GM18498 (cell line): ENCODE data around the gene CUL4B.
"Not testable (repeated sequence)": the region's sequence is repeated elsewhere in the genome, so short reads cannot be mapped to it uniquely, and the experiment has no call there.

Source experiments
- ATAC-seq: cut with Tn5 transposase; IDR thresholded peaks from one replicate; pipeline ENCODE4 v1.9.1; 2021; ENCODE audit warnings: mild to moderate bottlenecking, moderate library complexity; ENCODE audit not compliant: unreplicated experiment

CUL4B gene

DNA sequence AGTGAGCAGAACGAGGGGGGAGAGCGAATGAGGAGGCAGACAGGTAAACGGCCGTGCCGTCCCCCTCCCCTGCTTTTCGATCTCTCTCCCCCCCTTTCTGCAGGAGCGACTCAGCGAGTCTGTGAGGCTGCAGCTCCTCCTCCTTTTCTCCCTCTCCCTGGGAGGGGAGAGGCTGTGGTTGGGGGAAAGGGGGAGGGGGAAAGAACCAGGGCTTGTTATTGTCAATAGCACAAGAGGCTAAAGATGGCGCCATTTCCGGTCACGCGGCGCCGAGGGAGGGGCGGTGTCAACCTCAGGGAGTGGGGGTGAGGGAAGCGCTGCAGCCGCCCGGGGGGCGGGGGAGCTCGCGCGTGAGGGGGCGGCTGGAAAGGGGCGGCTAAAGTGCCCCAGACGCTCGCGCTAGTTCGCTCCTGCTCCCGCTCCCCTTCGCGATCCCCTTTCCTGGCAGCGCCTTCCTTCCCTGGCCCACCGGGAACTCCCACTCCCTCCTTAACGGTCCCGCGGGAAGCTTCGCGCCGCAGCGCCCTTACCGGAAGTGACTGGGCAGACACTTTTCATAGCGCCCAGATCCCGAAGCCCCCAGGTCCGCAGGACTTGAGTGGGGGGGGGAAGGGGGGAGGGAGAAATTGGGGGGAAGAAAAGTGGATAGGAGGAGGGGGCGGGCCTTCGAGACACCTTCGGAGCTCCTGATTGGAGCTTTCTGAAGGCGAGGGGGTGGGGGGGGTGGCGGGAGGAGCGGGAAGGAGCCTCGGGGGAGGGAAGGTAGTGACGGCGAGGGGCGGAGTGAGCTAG, at the start of gene CUL4B:
TSS of gene CUL4B (minus strand) at position 121 of the 792 bp plus-strand sequence. CDS start 324 bp downstream, outside the sequence.
- ATAC-seq: peak; percentile 89

DNA sequence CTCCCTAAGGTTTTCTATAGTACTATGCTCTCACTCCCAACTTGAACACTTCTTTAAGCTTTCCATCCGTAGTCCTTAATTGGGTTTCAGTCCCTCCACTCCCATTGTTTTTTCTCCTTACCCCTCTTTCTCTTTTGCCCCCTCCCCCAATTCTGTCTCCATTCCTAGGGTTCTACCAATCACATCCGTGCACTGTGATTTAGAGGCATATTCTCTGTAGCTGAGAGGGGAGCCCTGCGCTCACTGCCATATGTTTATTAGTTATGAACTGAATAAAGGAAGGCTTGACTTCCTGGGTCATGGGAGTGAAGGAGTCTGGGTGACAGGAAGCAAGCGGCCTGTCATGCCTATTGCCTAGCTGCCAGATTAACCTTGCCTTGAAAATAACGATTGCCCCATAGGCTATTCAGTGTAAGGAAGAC, 43.6 kb upstream of the CUL4B start:
- ATAC-seq: peak; percentile 60

DNA sequence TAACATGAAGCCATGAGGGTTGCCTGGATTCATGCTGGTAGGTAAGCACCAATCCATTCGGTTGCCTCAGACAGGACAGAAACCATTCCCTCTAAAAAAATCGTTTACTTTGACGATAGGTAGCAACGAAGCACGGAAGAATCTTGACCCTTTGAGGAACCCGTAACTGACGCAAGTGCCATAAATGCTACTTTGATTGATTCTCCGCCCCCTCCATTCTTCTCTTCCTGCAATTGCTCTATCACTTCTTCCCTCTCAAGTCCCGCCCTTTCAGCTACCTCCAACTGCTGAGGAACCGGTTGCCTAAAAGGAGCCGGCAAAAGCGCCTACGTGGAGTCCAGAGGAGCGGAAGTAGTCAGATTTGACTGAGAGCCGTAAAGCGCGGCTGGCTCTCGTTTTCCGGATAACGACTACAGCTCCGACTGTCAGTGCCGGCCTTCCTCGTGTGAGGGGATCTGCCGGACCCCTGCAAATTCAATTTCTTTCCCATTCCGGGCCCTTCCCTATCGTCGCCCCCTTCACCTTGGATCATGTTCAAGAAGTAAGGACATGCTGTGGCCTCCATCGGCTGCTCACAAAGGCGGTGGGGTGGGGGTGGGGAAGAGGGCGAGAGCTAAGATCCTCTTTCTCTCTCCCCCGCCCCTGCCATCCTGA, 43.1 kb upstream of the CUL4B start, which contains the start of gene MCTS1:
TSS of gene MCTS1 (plus strand) at position 395 of the 654 bp plus-strand sequence. CDS start at position 531, 136 bp downstream.
- ATAC-seq: peak; percentile 93

DNA sequence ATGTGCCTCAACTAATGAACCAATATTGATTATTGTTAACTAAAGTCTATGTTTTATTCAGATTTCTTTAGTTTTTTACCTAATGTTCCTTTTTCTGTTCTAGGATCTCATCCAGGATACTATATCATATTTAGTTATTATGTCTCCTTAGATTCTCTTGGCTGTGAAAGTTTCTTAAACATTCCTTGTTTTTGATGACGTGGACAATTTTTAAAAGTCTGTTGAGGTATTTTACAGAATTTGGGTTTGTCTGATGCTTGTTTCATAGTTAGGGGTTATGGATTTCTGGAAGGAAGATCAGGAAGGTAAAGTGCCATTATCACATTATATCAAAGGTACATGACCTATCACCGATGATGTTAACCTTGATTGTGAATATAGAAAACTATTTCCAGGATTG, 24.9 kb upstream of the CUL4B start:
- no peak for ATAC-seq

DNA sequence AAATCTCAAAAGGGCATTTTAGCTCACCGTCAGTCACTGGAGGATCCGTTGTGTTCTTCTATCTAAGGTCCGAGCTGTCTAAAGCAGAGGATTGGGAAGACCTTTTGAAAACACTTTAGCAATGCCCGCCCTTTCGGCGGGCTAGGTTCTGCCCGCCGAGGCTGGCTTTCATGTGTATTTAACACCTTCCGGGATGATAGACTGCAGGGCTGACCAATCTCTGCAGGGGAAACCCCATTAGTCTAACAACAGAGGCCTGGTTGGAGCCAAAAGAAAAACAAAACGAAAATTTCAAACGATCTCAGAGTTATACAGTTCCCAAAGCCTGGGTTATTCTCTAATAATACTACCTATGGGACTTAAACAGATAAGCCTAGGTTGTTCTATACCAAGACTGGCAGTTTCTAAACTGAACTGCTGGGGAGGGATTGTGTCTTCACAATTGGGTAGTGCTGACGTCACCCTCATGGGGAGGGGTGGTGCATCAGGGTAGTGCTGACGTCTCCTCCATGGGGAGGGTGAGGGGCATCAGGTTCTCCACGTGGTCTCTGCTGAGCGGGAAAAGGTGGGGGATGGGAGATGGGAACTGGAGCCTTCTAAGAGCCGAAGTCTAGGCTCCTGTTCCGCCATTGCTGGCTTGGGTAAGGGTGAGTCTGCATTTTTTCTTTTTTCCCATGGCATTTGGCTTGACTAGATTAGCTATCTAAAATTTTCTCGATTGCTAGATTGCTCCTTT, 14.8 kb upstream of the CUL4B start:
- ATAC-seq: no peak

DNA sequence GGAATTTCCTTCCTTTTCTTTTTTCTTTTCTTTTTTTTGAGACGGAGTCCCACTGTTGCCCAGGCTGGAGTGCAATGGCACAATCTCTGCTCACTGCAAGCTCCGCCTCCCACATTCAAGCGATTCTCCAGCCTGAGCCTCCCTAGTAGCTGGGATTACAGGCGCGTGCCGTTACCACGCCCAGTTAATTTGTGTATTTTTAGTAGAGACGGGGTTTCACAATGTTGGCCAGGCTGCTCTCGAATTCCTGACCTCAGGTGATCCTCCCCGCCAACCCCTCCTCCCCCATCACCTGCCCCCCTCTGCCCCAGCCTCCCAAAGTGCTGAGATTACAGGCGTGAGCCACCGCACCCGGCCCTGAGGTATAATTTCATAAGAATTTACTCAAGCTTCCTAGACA, 13.0 kb upstream of the CUL4B start:
- not testable (repeated sequence) for ATAC-seq

DNA sequence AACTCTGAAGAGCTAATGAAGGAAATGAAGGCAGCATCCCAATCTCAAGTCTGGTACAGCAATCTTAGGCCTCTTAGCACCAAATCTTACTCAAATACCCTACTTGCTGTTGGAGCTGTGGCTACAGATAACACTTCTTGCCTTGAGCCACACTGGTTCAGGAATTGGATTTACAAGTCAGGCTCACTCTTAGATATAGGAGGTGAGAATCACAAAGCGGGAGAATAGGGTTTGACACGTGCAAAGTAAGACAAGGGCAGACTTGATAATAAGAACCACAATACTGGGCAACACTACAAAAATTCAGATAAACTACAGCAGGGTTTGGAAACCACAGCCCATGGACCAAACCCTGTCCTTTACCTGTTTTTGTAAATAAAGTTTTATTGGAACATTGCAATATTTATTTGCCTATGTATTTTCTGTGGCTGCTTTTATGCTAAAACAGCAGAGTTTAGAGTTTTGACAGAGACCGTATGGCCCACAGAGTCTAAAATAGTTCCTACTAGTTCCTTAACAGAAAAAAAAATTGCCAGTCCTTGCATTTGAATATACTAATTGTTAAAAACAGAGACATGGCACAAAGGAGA, 9.3 kb upstream of the CUL4B start:
- no peak for ATAC-seq

DNA sequence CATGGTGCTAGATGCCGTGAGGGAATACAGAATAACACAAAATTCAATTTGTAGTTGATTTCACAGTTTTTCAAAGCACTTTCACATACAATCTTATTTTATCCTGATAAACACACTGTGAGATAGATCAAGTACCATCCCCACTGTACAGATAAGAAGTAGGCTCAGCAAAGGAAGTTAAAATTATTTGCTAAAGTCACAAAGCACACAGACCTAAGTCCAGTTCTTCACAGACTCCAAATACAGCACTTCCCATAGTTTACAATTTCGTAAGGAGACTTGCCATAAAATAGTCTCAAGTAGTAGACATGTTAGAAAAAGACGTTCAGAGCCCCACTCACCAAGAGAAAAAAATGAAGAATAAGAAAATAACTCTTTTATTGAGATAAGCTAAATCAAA, 7.8 kb upstream of the CUL4B start:
- no peak for ATAC-seq

DNA sequence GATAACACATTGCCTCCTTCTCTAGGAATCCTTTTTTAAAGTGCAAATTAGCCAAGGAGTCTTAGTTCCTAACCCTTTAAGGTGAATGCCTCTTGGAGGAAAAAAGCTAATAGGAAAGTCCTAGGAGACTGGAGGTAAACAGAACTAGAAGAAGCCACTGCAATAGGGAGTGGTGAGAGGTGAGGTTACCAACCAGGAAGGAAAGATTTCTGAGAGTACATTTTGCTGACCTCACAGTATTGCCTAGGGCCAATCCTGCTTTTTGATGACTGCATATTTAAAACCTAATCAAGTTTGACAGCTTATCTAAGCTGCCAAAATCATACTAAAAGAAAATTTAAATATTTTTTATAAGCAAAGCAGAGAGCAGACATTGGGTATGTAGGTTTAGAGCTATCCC, 7.3 kb upstream of the CUL4B start:
- no peak for ATAC-seq

DNA sequence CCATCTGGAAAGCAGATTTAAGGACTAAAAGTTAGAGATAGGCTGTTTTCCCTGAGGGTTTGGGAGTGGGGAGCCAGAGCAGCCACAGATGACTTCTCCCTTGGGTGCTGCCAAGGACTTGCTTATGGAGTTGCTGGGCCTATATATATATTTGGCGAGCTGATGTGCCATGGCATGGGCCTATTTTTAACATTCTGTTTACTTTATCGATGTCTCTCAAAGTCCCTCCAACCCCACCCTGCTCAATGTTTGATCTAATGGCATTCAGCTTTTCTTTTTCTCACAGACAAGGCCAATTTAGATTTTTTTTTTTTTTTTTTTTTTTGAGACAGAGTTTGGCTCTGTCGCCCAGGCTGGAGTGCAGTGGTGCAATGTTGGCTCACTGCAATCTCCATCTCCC, 6.1 kb upstream of the CUL4B start:
- no peak for ATAC-seq

DNA sequence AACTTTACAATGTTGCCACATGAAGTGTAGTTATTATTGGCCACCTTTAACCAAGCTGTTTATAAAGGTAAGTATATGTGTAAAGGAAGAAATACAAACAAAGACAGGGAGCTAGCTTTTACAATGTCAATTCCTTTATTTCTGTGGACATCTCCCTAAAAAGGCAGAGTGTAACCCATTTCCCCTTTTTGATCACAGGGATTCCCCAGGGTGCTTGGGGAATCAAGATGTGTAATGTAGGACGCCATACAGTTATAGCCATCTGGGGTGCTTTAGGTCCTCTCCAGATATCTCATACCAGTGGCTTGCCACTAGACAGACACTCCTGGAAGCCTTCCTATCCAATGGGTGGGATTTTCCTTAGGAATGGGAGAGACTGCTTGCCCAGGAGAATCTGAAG, 4.2 kb upstream of the CUL4B start:
- ATAC-seq: no peak

DNA sequence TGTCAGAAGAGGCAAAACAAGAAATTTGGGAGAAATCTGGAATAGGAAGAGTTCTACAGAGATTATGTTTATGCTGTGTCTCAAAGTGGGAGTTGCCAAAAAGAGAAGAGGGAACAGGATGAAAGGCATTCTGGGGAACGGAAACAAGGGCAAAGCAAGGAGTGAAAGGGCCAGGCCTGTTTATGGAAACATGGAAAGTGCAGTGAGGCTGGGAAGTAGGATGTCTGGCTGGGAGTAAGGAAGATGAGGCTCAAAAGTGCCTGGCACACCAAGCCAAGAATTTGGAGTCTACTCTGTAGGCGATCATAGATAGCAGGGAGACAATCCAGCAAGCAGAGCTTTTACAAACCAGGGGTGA, 1.8 kb upstream of the CUL4B start:
- no peak for ATAC-seq

DNA sequence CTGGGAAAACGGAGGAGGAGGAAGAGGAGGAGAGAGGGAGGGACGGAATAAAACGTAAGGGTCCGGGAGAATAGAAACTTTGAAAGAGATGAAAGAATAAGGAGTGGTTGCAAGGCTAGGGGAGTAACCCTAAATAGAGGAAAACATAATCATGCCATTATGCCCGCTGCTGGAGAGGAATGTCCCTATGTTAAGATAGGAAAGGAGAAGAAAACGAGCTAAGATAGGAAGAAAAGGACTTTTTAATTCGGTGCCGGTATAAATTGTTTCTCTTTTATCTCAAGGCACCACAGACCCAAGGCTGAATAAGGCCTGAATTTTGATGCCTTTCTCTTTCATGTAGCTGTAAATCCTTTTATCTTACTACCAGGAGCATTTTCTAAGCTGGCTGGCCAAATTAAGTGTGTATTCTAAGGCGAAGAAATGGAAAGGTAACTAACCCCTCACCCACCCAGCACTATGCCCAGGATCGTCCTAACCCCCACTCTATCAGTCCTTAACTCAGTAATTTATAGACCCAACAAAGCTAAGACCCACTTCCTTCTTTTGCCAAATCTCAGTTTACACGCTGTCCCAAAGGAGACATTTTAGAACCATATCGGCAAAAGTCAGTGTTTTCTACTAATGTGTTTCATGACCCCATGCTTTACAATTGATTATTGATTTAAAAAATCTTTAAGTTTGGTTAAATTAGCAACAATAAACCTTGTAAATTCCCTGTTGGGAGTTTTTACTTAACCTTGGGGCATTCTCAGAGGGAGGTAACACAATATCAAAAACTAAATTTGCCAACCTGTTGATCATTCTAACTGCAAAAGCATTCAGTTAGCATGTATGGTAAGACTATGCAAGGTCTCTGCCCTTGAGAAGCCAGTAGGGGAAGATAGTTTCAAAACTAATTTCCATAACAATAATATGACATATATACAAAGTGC, 1.1 kb upstream of the CUL4B start:
- ATAC-seq: no peak

DNA sequence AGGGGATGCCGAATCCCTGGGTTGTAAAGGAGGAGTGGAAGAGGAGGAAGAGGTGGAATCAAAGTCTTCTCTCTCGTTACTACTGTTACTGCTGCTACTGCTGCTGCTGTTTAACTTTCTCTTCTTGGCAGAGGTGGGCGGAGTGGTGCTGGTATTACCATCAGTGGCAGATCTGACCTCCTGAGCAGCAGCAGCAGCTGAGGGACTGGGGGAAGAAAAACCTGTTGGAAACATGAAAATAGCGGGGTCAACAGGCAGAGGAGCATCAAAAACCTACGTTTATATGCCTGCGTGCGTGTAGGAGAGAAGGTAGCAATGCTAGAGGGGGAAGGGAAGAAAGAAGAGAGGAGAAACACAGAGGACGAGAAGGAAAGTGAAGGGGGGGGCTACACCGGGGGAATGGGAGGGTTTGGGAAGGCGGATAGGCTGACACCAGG, 339 bp downstream of the CUL4B start:
- ATAC-seq: peak; percentile 41

DNA sequence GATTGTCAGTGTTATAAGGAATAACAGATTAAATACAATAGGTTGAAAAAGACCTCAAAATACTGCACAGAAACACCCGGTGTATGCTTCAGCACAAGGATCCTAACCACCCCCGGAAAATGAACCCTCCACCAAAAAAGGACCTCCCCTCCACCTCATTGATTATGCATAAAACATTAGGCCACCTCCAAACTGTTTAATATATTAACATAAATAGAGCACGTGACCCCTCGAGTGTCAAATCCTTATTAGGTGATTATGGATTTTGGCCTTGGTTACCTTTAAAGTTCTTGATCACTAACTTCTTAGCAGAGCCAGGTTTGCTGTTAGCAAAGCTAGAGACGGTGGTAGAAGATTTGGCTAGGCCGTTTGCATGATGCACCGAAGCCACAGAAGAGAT, 958 bp downstream of the CUL4B start:
- ATAC-seq: peak; percentile 17

DNA sequence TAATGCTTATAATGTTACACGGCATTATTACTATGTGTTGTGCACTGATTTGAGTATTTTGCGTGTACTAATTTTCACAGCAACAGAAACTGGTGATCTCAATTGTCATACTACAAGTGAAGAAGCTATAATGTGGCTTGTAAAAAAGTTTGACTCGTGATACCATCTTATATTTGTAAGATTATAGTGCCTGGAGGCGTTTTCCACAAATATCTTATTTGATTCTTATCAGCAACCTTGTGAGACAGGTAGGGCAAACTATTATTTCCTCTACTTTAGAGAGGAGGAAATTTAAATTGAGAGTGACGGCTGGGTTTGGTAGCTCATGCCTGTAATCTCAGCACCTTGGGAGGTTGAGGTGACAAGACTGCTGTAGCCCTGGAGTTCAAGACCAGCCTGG, 4.5 kb downstream of the CUL4B start:
- no peak for ATAC-seq

DNA sequence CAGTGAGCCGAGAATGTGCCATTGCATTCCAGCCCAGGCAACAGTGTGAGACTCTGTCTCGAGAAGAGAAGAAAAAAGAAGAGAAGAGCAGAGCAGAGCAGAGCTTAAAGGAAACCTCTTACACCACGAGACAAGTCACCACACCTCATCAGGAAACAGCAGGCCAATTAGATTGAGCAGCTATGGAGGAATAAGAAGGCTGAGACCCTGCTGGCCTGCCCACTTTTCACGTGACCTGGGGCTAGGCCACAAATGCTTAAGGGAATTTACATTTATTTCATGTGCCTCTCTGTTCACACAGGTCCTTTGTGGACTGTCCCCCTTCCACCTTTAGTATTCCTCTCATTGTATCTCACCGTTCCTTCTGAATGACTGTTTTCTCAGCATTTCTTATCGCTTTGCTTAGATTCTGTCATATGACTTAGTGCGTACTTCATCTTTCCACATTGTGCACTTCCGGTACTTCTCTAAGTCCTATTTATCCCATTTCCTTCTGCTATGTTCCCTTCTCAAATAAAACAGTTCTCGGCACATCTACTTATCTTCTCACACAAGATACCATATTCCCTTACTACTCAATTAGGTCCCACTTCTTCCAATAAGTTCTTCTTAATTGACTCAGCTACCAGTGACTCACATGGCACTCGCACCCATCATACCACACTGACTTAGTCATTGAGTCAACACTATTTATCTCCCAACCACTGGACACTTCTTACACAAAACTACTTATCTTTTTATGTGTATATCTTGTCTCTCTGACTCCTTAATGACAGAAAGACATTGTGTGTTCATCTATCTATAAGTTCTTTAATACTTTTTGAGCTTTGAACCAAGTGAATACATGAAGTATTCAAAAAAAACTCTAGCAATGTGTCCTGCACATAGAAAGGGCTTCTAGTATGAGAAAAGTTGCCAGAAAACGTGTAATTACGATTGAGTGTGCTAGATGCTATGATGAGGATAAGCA, 11.0 kb downstream of the CUL4B start:
- ATAC-seq: no peak

DNA sequence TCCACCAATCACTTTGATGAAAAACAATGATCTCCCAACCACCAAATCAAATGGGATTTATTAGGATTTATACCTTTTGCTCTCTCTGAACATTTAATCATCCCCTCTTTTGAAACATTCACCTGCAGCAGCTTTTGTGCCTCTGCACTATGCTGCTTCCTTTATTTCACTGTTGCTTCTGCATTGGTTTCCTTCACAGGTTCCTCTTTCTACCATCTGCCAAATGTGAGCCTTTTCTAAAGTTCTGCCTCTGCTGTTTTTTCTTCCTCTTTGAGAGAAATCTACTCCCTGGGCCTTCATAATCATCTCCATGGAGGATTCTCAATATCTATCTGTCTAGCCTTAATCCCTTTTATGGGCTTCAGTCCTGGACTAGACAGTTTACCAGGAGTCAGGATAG, 24.7 kb downstream of the CUL4B start:
- ATAC-seq: no peak
